Left forelimb (tissue), 1 donor: ENCODE results near the gene SLC51B.
"Not testable (repeated sequence)": the region's sequence is repeated elsewhere in the genome, so short reads cannot be mapped to it uniquely, and the experiment has no call there.

Source experiments
- DNase-seq: peaks from one replicate; pipeline ENCODE4 v3.0.0-alpha.2; 2018; ENCODE audit warnings: low spot score

SLC51B gene

DNA sequence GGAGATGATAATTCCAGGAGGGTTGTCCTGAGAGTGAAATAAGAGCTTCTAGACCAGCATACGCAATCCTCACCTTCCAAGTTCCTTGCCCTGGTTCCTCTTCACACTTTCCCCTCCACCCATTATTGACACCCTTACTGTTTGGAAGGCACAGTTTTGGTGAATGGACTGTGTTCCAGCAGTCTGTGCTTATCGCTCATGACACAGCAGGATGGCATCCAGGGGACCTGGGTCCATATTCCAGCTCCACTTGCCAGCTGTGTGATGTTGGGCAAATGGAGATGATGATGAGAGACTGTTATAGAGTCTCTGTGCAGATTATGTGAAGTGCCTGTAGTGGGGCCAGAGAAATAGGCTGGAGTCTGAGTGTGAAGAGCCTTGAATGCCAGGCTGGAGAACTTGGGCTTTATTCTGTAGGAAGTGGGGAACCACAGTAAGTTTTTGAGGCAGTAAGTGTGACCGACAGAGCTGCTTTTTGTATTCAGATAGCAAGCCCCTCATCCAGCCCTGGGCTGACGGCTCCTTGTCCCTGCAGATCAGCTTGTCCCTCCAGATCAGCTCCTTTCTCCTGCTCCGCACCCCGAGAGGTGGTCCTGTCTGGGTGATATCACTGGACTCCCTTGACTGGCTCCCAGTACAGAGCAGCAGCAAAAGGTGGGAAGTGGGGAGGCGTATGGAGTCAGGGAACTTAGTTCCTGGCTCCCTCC is 39.5 kb downstream of the SLC51B start:
- DNase-seq, result no peak

- no peak for DNase-seq
Observed at GRCh38 chr15:65085207-65085753, 40.1 kb downstream of the SLC51B start.

GRCh38 chr15:65085990-65086679 is 40.9 kb downstream of the SLC51B start:
- no peak for DNase-seq

- DNase-seq, result no peak
Observed at GRCh38 chr15:65086680-65087111, 41.5 kb downstream of the SLC51B start.

GRCh38 chr15:65087411-65087810 is 42.2 kb downstream of the SLC51B start:
- DNase-seq, result no peak

GRCh38 chr15:65087873-65088642 is 42.9 kb downstream of the SLC51B start:
- DNase-seq, result no peak

DNA sequence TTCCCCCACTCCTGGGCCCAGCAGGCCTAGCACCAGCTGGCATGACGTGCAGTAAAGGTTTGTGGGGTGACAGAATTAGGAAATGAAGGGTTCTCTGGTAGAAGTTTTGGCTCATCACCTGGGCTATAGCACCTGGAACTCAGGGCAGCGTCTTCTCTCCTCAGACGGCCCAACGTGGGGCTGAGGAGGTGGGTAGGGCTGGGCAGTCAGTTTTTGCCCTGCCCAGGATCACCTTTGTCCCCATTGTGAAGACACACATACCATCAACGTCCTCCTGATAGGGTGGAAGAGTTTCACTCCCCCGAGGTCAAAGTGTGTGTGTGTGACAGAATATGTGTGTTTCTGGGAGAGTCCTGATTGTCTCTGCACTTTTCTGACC is 43.4 kb downstream of the SLC51B start:
- no peak for DNase-seq

GRCh38 chr15:65089206-65089824 is 44.1 kb downstream of the SLC51B start:
- DNase-seq, result no peak

DNA sequence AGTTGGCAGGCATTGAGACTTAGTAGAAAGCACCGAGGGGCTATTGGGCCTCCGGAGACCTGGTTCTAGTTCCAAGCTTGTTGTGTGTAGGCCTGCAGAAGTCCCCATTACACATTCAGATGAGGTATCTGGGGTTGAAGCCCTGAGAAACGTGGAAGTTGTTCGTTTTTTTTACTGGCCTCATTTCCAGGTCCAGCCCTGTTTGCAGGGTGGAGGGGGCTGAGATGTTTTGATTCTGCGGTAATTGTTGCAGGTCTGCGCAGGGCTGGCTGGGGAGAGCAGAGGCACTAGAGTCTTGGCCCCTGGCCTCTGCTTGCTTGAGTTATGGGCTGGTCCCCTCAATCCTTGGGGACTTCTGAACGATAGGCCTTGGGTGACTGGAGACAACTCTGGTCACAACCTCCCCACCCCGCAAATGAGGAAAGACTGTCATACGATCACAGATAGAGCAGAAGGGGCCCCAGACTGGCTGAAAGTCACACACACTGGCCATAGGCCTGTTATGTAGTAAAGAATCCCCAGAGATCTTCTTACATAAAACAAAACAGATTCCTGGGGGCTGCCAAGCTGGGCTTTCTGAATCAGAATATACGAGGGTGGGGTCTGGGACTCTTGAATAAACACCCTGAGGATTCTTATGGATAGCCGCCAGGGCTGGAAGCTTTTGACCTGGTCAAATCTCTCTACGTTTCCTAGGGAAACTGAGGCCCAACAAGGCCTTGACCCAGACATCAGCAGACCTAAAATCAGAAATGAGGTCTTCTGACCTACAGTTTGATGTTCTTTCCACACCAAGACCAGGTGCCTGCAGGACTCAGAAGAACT is 47.0 kb downstream of the SLC51B start:
- no peak for DNase-seq

DNA sequence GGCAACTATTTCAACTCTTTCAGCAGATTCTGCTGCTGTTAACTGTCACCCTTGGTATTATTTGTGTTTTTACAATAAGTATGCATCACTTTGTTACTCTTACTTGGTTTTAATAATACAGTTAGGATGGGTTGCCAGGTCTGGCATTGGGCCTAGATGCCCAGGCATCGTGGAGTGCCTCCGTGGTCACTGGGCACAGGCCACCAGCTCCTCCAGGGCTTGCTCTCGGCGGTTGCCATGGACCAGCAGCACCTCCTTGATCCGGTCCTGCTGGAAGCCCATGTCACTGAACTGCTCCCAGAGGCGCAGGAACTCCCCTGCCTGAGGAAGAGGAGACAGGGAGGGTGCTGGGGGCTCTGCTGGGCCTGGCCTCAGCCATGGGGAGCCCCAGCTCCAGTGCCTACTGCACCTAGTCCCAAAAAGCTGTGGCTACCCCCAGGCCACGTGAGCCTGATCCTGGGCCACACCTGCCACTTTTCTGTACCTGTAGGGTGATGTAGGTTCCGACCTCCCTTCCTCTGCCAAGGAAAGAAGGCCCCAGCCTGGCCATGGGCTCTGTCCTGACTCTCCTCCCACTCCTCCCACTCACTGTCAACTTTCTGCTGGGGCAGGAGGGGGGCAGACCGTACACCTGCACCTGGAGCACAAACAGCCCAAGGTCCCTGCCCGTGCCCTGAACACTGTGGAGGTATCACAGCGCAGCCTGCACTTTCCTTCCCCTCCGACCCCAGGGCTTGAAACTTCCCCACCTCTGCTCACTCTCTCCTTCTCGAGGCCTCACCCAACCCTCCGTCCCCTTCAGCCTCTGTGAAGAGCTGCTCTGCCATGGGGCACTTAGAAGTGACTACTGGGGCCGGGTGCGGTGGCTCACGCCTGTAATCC is 48.0 kb downstream of the SLC51B start:
- DNase-seq, result no peak

- DNase-seq, result not testable (repeated sequence)
Observed at GRCh38 chr15:65093793-65094170, 48.6 kb downstream of the SLC51B start.

GRCh38 chr15:65094294-65094995 is 49.3 kb downstream of the SLC51B start:
- no peak for DNase-seq

DNA sequence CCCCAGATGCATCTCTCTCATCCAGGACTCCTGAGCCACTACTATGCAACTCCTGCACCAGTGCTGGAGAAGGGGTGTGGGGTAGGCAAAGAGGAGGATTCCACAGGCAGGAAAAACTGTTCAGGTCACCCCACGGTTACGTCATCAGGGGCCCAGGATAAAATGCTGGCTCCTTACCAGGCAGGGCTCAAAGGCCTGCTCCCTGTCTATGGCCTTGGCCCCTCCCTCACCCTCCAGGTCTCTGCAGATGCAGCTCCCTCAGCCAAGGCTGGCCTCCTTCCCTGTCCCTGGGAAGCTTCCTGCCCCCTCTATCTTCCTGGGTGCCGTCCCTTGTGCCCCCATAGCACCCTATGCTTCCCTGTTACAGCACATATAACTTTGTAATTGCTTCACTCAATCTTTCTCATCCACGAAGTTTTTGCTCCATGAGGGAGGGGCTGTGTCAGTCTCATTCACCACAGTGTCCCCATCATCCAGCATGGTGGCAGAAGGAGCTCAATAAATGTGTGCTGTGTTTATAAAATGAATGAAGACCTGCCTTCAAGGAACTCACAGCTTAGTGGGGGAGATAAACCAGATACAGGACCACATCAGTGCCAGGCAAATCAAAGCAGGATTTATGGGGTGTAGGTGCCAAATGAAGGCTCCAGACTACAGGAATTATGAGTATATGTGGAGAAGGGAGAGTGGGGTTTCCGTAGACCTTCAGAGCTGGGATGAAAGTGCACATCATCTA is 50.0 kb downstream of the SLC51B start:
- no peak for DNase-seq

GRCh38 chr15:65095747-65096104 is 50.5 kb downstream of the SLC51B start:
- DNase-seq, result no peak

DNA sequence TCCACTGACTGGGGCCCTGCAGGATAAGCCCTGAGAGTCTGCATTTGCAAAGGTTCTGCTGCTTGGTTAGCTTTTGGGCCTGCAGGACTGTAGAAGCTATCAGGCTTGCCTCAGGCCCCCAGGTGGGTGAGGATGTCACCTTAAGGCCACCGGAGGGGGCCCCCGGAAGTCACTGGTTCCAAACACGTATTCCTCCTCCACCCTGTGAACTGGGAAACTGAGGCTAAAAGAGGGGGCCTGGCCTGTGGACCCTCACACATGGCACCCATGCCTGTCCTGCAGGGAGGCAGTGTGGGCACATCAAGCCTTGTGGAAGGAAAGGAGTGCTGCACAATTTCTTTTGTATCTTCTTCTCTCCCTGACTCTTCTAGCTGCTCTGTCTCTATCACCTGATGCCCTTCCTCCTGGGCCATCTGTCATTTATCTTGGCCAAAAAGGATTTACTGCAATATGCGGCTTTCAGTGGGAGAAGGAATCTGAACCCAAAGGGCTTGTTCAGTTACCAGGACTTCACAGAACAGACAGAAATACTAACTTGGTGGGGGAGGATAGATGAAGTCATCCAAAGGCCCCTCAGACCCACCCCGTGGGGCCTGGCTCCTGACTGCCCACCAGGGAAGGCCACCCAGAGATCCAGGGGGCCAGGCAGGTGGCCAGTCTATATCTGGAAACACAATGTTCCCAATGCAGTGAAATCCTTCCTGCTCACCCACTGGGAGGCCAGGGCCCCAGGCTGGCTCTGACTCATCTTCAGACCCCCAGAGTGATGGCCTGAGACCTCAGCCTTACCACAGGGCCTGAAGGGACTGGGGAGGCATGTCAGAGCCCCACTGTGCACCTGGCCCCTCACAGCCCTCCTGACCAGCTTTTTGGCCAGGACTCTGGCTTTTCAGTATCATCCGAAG is 51.5 kb downstream of the SLC51B start:
- no peak for DNase-seq

DNA sequence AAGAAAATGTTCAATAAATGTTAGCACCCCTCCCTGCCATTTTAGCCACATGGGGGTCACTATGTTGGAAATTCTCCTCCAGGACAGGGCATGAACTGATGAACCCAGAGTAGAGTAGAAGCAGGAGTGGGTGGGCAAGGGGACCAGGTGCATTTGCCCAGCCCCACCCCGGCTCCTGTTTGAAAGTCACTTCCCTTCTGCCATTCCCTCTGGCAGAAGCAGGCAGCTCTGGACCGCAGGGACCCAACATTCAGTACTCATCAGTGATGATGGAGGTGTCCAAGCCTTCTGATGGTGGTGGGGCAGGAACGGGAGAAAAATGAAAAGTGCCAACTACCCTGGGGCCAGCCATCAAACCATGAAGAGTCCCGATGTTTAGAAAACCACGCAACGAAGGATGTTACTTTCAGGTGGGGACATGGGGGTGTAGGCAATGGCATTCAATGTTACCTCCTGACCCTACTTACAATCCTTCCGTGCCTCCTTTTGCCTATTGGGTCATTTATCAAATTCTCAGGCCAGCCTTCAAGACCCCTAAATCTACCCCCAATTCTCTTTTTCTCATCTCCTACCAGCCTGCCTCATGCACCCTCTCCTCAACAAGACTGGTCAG is 52.6 kb downstream of the SLC51B start:
- no peak for DNase-seq

- DNase-seq, result no peak
Observed at GRCh38 chr15:65099336-65099735, 54.1 kb downstream of the SLC51B start.

DNA sequence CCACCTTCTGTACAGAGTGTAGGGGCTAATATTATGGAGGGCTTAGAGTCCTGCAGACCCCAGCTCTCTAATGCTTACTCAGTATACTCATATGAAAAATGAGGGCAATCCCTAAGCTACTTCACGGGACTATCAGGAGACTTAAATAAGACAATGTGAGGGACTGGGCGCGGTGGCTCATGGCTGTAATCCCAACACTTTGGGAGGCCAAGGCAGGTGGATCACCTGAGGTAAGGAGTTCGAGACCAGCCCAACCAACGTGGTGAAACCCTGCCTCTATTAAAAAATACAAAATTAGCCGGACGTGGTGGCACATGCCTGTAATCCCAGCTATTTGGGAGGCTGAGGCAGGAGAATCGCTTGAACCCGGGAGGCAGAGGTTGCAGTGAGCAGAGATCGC is 54.6 kb downstream of the SLC51B start:
- not testable (repeated sequence) for DNase-seq
